Lung (tissue), 12 donors: Measurements from ENCODE around the gene JDP2. TPM values are rescaled to one million over a fixed set of nuclear protein-coding genes. Genes with fewer than 3 reads are reported as not detected.

Source experiments
- ATAC-seq: fragments of 200-7000 bp; cut with Tn5 transposase; one replicate; pipeline ENCODE4 v1.9.1; 2020; ENCODE audit warnings: moderate number of reproducible peaks; ENCODE audit not compliant: insufficient read depth, low FRiP score
- DNase-seq, 3 donors: peaks; one replicate each; pipeline ENCODE4 v3.0.0-alpha.2; 2013 to 2017
- H3K27ac ChIP-seq, 2 donors: one replicate each; pipeline ENCODE4 v1.5.1; 2013; ENCODE audit warnings: mild to moderate bottlenecking in 2 of 2, moderate library complexity in 2 of 2, control low read depth in 1 of 2, inconsistent platforms in 1 of 2, low read depth in 1 of 2, low read length in 1 of 2
- H3K27me3 ChIP-seq, 3 donors: one replicate each; pipeline ENCODE4 v1.5.1; 2013; ENCODE audit warnings: low read length in 2 of 3; ENCODE audit not compliant: control insufficient read depth in 3 of 3, insufficient read depth in 3 of 3
- H3K36me3 ChIP-seq, 4 donors: one replicate each; pipeline ENCODE4 v1.5.1; 2013; ENCODE audit warnings: low read length in 4 of 4, mild to moderate bottlenecking in 1 of 4, moderate library complexity in 1 of 4; ENCODE audit not compliant: control insufficient read depth in 4 of 4, insufficient read depth in 4 of 4
- H3K4me1 ChIP-seq, 5 donors: one replicate each; pipeline ENCODE4 v1.5.1; 2013; ENCODE audit warnings: low read length in 5 of 5, mild to moderate bottlenecking in 2 of 5, moderate library complexity in 1 of 5; ENCODE audit not compliant: control insufficient read depth in 5 of 5, insufficient read depth in 5 of 5
- H3K4me3 ChIP-seq: one replicate; pipeline ENCODE4 v1.5.1; 2013; ENCODE audit warnings: mild to moderate bottlenecking, control low read depth, moderate library complexity
- H3K9ac ChIP-seq, 2 donors: one replicate each; pipeline ENCODE4 v1.5.1; 2013; ENCODE audit warnings: low read length in 2 of 2, control low read depth in 1 of 2; ENCODE audit not compliant: insufficient read depth in 1 of 2
- H3K9me3 ChIP-seq, 4 donors: one replicate each; pipeline ENCODE4 v1.5.1; 2013; ENCODE audit warnings: low read length in 3 of 4, mild to moderate bottlenecking in 1 of 4, moderate library complexity in 1 of 4; ENCODE audit not compliant: control insufficient read depth in 4 of 4, insufficient read depth in 3 of 4
- WGBS, 2 donors: extraction: QIAGEN DNeasy Blood & Tissue Kit; methylation state at CpG; one replicate each; pipeline ENCODE4 v1.1.7; 2013; 5-methylcytosine and 5-hydroxymethylcytosine counted together
- polyA plus RNA-seq, 2 donors: library from polyadenylated mRNA; stranded (reverse); fragments of 200-250 nt; gene quantifications; one replicate each; pipeline ENCODE4 v1.2.1, GENCODE V29; 2013
- total RNA-seq, 2 donors: library from RNA; depleted of rRNA in 1 of 2; stranded (reverse); fragments of >200 nt in 1 of 2; gene quantifications; one replicate each; pipeline ENCODE4 v1.2.1, GENCODE V29; 2014 to 2021
- TF ChIP-seq, protein P1 (sequence below): IDR thresholded peaks from 2 replicates; pipeline ENCODE4 v1.5.1; 2012; ENCODE audit warnings: mild to moderate bottlenecking; ENCODE audit errors: control extremely low read depth, extremely low read depth
- donor health status: control.
- donor health status: control.
- donor health status: Bipolar disorder and iron deficiency.
- donor health status: healthy.
- donor health status: DM: yes; HTN: yes; CAD: no.

Gene JDP2
- total and polyA plus RNA-seq, 4 donors, result 34.8 to 88.9 (median 57.7) TPM

DNA sequence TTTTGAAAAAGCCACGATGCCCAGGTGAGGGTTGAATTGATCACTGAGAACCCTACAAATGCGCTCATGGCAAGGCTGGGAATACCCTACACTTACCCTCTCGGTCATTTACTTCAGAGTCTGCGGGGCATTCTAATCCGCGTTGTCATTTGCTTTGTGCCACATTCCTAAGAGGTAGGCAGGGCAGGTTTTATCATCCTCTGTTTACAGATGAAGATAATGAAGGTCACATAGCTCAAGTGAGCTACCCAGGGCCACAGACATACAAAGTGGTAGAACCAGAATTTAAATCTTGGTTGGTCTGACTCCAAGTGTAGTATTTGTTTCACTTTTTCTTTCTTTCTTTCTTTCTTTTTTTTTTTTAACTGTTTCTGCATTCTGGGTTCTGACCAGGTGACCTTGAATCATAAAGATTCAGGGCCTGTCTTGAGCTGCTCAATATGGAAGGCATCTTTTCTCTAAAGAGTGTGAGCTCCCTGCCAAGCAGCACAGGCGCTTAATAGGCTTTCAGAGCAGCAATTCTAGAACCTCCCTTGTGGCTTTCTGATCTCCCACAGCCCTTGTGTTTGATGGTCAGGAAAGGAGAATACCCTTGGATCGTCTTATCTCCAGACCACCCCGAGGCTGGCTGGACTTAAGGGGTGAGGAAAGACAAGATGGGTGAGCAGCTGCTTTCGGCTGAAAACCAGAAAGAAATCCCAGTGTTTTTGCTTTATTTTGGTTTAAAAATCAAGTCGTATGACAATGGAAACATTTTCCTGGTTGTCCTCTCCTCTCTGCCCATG lies 93.8 kb downstream of the JDP2 start:
- TF ChIP-seq, protein P1, sequence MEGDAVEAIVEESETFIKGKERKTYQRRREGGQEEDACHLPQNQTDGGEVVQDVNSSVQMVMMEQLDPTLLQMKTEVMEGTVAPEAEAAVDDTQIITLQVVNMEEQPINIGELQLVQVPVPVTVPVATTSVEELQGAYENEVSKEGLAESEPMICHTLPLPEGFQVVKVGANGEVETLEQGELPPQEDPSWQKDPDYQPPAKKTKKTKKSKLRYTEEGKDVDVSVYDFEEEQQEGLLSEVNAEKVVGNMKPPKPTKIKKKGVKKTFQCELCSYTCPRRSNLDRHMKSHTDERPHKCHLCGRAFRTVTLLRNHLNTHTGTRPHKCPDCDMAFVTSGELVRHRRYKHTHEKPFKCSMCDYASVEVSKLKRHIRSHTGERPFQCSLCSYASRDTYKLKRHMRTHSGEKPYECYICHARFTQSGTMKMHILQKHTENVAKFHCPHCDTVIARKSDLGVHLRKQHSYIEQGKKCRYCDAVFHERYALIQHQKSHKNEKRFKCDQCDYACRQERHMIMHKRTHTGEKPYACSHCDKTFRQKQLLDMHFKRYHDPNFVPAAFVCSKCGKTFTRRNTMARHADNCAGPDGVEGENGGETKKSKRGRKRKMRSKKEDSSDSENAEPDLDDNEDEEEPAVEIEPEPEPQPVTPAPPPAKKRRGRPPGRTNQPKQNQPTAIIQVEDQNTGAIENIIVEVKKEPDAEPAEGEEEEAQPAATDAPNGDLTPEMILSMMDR, result no peak
- 63 to 69% methylated on average over 11 of the region's 11 CpGs for WGBS, 2 donors
- Histone ChIP-seq H3K4me1 (peaks cover 0 to 20% (median 0%) of the 10 kb centered on the region in 5 donors), H3K27ac (peak overlapping the region in 1 of 2 donors; percentile 37), H3K9ac (no peak overlapping the region), H3K4me3 (no peak overlapping the region), H3K27me3 (no peaks in the 10 kb centered on the region), H3K36me3 (no peaks in the 10 kb centered on the region), H3K9me3 (no peaks in the 10 kb centered on the region)
- DNase-seq (no peak), ATAC-seq (no peak)

DNA sequence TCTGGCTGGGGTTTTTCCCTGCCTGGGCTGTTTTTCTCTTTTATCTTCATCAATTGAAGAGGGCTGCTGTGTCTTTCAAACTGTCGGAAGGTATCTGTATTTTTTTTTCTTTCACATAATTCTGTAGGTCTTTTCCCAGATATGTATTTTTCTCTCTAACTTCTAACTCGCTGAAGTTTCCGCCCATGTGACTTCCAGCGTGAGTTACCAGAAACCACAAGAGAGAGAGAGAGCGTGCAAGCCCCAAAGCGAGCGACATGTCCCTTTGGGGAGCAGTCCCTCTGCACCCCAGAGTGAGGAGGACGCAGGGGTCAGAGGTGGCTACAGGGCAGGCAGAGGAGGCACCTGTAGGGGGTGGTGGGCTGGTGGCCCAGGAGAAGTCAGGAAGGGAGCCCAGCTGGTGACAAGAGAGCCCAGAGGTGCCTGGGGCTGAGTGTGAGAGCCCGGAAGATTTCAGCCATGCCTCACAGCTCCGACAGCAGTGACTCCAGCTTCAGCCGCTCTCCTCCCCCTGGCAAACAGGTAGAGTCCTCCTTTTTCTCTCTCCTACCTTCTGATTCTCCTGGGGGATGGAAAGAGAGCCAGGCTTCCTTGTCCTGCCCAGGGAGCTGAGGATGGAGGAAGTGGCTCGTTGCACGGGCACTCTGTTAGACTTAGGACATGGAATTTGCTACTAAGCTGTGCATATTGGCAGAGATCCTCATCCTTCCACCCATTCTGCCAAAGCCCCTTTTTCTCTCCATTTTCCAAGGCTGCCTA lies 94.6 kb downstream of the JDP2 start, which contains the start of gene BATF:
BATF (plus strand) TSS at position 246 of the 759 bp plus-strand sequence; CDS start at position 460, 214 bp downstream.
- ATAC-seq (peak; percentile 63), DNase-seq (no peak)
- TF ChIP-seq, protein P1, result no peak
- H3K4me1 ChIP-seq, result peaks cover 0 to 20% (median 0%) of the 10 kb centered on the region in 5 donors
- no peak within 1 kb of the TSS for H3K9ac ChIP-seq
- H3K4me3 ChIP-seq, result peak within 1 kb of the TSS; percentile 8
- H3K27ac ChIP-seq, result peak within 1 kb of the TSS in 1 of 2 donors; percentile 62
- H3K9me3 ChIP-seq, result no peaks in the 10 kb centered on the region
- H3K27me3 ChIP-seq, result no peaks in the 10 kb centered on the region
- H3K36me3 ChIP-seq, result no peaks in the 10 kb centered on the region
- 24 to 39% methylated on average over 13 of the region's 13 CpGs for WGBS, 2 donors

DNA sequence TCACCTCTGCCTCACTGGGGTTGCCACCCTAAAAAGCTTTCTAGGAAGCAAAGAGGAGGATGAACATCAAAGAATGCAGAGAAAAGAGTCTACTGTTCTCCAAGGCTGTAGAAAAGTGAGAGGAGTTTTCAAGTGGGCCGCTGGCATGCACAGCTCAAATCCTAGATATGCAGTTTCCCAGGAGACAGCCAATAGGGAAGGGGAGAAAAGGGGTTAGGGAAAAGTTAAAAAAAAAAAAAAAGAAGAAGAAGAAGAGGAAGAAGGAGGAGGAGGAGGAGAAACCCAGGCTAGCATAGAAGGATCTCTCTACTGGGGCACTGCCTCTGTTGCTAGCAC lies 95.1 kb downstream of the JDP2 start:
- Histone ChIP-seq H3K36me3 (peaks cover 0 to 1% (median 0%) of the 10 kb centered on the region in 4 donors), H3K9ac (no peak overlapping the region), H3K4me1 (peaks cover 0 to 20% (median 0%) of the 10 kb centered on the region in 5 donors), H3K27ac (peak overlapping the region in 1 of 2 donors; percentile 62), H3K4me3 (no peak overlapping the region), H3K27me3 (no peaks in the 10 kb centered on the region), H3K9me3 (no peaks in the 10 kb centered on the region)
- TF ChIP-seq, protein P1, result no peak
- WGBS, 2 donors, result 45 to 60% methylated on average over 1 of the region's 1 CpG
- ATAC-seq (no peak), DNase-seq (peak in 1 of 3 donors; percentile 20)

Other genes starting within 250 kb of the JDP2 start
- gene FOS, start 149.2 kb upstream of the JDP2 start, total RNA-seq, result 100 to 1,000 TPM in 1 of 2 donors, 10 to 100 TPM in 1; 63.7 to 123 TPM
- gene FOS, start 149.2 kb upstream of the JDP2 start, polyA plus RNA-seq, result 100 to 1,000 TPM; 139 to 879 TPM
- 1 to 10 TPM; 7.4 to 8.2 TPM for gene BATF, start 94.4 kb downstream of the JDP2 start, total RNA-seq
- gene BATF, start 94.4 kb downstream of the JDP2 start, polyA plus RNA-seq, result 10 to 100 TPM; 15.2 to 74.3 TPM
- 10 to 100 TPM in 1 of 2 donors, 1 to 10 TPM in 1; 9.6 to 31.4 TPM for gene FLVCR2, start 150.6 kb downstream of the JDP2 start, total RNA-seq
- gene FLVCR2, start 150.6 kb downstream of the JDP2 start, polyA plus RNA-seq, result 10 to 100 TPM in 1 of 2 donors, 1 to 10 TPM in 1; 4.7 to 37.6 TPM
- 10 to 100 TPM; 13.6 to 41.1 TPM for gene ERG28, start 232.9 kb downstream of the JDP2 start, total RNA-seq
- gene ERG28, start 232.9 kb downstream of the JDP2 start, polyA plus RNA-seq, result 10 to 100 TPM; 39.3 to 67.2 TPM
- gene TTLL5, start 233.2 kb downstream of the JDP2 start, total RNA-seq, result 10 to 100 TPM; 45.3 to 58.6 TPM
- gene TTLL5, start 233.2 kb downstream of the JDP2 start, polyA plus RNA-seq, result 10 to 100 TPM; 10.3 to 12.2 TPM